ENCODE data around the gene TAS2R60.
"Not testable (repeated sequence)": the region's sequence is repeated elsewhere in the genome, so short reads cannot be mapped to it uniquely, and the experiment has no call there.

Gene TAS2R60

DNA sequence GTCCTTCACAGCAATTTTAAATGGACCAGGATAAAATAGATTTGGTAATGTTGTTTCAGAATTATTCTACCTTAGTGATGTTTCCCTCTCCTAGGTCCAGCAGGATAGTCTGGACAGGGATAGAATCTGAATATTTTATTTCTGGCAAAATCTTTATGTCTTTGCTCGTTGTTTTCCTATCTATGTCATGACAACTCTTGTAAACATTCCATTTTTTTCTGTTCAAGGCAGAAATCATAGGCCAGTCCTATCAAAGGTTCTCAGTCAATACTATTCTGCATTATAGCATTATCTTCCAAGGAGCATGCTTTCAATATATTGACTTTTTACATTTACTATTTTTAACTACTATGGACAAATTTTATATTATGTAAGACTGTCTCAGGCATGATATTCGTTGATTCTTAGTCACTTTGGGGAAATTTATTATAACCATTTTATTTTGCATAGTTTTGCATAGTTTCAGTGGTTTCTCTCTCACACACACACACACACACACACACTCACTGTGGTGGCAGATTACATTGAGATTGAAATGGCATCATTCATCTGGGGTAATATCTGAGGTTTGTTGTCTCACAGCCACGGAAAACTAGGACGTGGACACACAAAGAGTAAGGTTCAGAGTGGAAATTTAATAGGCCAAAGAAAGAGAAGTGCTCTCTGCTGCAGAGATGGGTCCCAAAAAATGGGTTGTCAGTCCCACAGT, 17.2 kb downstream of the TAS2R60 start:
- Histone ChIP-seq H3K36me3 (ENCODE audit: insufficient read depth, low read length) (no peaks in the 10 kb centered on the region), H3K4me3 (ENCODE audit: low read length) (no peak overlapping the region), H3K9ac (ENCODE audit: low read depth, low read length) (no peak overlapping the region), H3K27me3 (ENCODE audit: control insufficient read depth, insufficient read depth, low read length) (no peaks in the 10 kb centered on the region), H3K9me3 (replicated peaks; ENCODE audit: low read length) (no peaks in the 10 kb centered on the region), H3K4me1 (ENCODE audit: control insufficient read depth, insufficient read depth, low read length) (peaks cover 25% of the 10 kb centered on the region), H3K4me2 (ENCODE audit: low read length) (no peak overlapping the region)

DNA sequence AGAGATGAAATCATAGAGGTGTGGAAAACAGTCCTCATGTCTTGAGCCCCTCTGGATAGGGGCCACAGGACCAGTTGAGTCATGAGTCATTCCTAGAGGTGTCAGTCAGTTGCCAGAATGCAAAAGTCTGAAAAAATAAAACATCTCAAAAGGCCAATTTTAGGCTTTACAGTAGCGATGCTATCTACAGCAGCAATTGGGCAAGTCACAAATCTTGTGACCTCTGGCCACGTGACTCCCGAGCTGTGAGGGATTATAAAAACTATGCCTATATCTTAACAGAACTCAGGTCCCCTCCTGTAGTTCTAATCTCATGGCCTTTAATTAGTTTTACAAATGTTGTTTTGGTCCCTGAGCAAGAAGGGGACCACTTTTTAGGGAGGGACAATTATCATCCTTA, 18.8 kb downstream of the TAS2R60 start:
- H3K4me2 ChIP-seq (ENCODE audit: low read length) = no peak overlapping the region
- no peaks in the 10 kb centered on the region for H3K36me3 ChIP-seq (ENCODE audit: insufficient read depth, low read length)
- no peak overlapping the region for H3K9ac ChIP-seq (ENCODE audit: low read depth, low read length)
- no peaks in the 10 kb centered on the region for H3K9me3 ChIP-seq (replicated peaks; ENCODE audit: low read length)
- H3K4me3 ChIP-seq (ENCODE audit: low read length) = no peak overlapping the region
- peaks cover 16% of the 10 kb centered on the region for H3K4me1 ChIP-seq (ENCODE audit: control insufficient read depth, insufficient read depth, low read length)
- H3K27me3 ChIP-seq (ENCODE audit: control insufficient read depth, insufficient read depth, low read length) = no peaks in the 10 kb centered on the region

GRCh38 chr7:143463556-143463955, 20.3 kb downstream of the TAS2R60 start:
- no peaks in the 10 kb centered on the region for H3K9me3 ChIP-seq (replicated peaks; ENCODE audit: low read length)
- H3K9ac ChIP-seq (ENCODE audit: low read depth, low read length) = no peak overlapping the region
- H3K27me3 ChIP-seq (ENCODE audit: control insufficient read depth, insufficient read depth, low read length) = no peaks in the 10 kb centered on the region
- no peak overlapping the region for H3K4me3 ChIP-seq (ENCODE audit: low read length)
- H3K4me1 ChIP-seq (ENCODE audit: control insufficient read depth, insufficient read depth, low read length) = peaks cover under 1% of the 10 kb centered on the region
- no peaks in the 10 kb centered on the region for H3K36me3 ChIP-seq (ENCODE audit: insufficient read depth, low read length)
- no peak overlapping the region for H3K4me2 ChIP-seq (ENCODE audit: low read length)

DNA sequence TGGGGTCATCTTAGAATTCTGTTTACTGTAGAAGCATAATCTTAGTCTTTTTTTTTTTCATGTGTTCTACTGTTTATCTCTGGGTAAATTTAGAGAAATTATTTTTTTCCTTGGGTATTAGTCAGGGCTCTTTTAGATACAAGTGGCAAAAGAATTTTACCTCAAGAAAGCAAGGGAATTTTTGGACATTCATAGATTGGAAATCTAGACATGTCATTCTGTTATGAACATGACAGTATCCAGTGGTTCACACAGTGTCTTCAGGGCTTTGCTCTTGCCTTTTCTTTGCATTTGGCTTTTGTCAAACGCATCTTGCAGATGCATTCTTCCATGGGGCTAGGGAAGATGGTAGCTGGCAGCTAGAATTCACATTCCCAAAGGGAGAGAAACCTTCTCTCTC, 20.7 kb downstream of the TAS2R60 start:
- Histone ChIP-seq H3K9ac (ENCODE audit: low read depth, low read length) (no peak overlapping the region), H3K36me3 (ENCODE audit: insufficient read depth, low read length) (no peaks in the 10 kb centered on the region), H3K4me3 (ENCODE audit: low read length) (no peak overlapping the region), H3K27me3 (ENCODE audit: control insufficient read depth, insufficient read depth, low read length) (no peaks in the 10 kb centered on the region), H3K9me3 (replicated peaks; ENCODE audit: low read length) (no peaks in the 10 kb centered on the region), H3K4me2 (ENCODE audit: low read length) (no peak overlapping the region), H3K4me1 (ENCODE audit: control insufficient read depth, insufficient read depth, low read length) (no peaks in the 10 kb centered on the region)

- no peaks in the 10 kb centered on the region for H3K9me3 ChIP-seq (replicated peaks; ENCODE audit: low read length)
- no peak overlapping the region for H3K9ac ChIP-seq (ENCODE audit: low read depth, low read length)
- H3K4me2 ChIP-seq (ENCODE audit: low read length) = no peak overlapping the region
- no peaks in the 10 kb centered on the region for H3K4me1 ChIP-seq (ENCODE audit: control insufficient read depth, insufficient read depth, low read length)
- H3K36me3 ChIP-seq (ENCODE audit: insufficient read depth, low read length) = no peaks in the 10 kb centered on the region
- no peak overlapping the region for H3K4me3 ChIP-seq (ENCODE audit: low read length)
- no peaks in the 10 kb centered on the region for H3K27me3 ChIP-seq (ENCODE audit: control insufficient read depth, insufficient read depth, low read length)
Measured at GRCh38 chr7:143467724-143468123, 24.5 kb downstream of the TAS2R60 start.

DNA sequence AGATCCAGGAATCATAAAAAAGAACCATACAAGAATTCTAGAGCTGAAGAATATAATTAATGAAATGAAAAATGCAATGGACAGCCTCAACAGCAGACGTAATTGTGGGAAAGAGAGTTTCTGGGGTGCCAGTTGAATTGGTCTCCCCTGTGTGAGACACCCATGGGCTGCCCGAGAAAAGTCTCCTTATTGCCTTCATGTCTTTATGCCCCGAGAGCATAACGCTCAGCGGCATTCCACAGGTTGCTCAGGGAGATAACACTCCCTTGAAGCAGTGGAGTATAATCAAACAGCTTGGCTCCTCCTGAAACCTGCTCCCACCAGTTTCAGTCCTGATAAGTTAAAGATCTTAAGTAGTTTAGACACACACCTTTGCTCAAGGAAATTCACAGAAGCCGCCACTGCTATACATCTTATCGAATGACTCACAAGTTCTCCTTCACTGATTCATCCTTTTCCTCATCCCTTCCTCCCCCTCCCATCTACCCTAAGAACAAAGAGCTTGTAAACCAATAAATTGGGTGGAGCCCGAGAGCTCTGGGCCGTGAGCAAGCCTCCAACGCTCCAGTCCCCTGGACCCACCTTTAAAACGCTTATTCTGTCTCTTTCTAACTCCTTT, 28.9 kb downstream of the TAS2R60 start:
- not testable (repeated sequence) for H3K9me3 ChIP-seq (replicated peaks; ENCODE audit: low read length); H3K9ac ChIP-seq (ENCODE audit: low read depth, low read length); H3K4me1 ChIP-seq (ENCODE audit: control insufficient read depth, insufficient read depth, low read length); H3K27me3 ChIP-seq (ENCODE audit: control insufficient read depth, insufficient read depth, low read length); H3K36me3 ChIP-seq (ENCODE audit: insufficient read depth, low read length); H3K4me2 ChIP-seq (ENCODE audit: low read length); H3K4me3 ChIP-seq (ENCODE audit: low read length)

DNA sequence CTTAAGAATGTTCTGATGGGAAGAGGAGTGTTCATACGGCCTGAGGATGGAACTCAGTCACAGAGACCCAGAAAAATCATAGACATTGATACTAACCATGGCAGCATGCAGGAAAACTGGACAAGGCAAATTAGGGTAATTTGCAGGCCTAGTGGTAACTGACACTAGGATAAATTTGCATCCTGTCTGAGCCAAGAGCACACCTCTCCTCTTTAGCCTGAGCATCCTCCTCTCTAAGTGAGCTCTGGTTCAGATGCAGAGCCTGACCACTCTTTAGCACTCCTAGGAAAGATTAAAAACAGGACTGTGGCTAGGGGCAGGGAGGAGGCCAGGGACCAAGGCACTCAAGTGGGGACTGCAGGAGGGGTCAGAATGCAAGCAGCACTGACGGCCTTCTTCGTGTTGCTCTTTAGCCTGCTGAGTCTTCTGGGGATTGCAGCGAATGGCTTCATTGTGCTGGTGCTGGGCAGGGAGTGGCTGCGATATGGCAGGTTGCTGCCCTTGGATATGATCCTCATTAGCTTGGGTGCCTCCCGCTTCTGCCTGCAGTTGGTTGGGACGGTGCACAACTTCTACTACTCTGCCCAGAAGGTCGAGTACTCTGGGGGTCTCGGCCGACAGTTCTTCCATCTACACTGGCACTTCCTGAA, 34.4 kb downstream of the TAS2R60 start, which contains the start of gene TAS2R41:
TAS2R41 (plus strand) TSS at position 373 of the 650 bp plus-strand sequence; CDS start at position 373, 0 bp downstream.
- Histone ChIP-seq H3K9me3 (replicated peaks; ENCODE audit: low read length) (no peaks in the 10 kb centered on the region), H3K4me1 (ENCODE audit: control insufficient read depth, insufficient read depth, low read length) (no peaks in the 10 kb centered on the region), H3K9ac (ENCODE audit: low read depth, low read length) (no peak within 1 kb of the TSS), H3K36me3 (ENCODE audit: insufficient read depth, low read length) (no peaks in the 10 kb centered on the region), H3K4me3 (ENCODE audit: low read length) (no peak within 1 kb of the TSS), H3K4me2 (ENCODE audit: low read length) (no peak within 1 kb of the TSS), H3K27me3 (ENCODE audit: control insufficient read depth, insufficient read depth, low read length) (no peaks in the 10 kb centered on the region)

DNA sequence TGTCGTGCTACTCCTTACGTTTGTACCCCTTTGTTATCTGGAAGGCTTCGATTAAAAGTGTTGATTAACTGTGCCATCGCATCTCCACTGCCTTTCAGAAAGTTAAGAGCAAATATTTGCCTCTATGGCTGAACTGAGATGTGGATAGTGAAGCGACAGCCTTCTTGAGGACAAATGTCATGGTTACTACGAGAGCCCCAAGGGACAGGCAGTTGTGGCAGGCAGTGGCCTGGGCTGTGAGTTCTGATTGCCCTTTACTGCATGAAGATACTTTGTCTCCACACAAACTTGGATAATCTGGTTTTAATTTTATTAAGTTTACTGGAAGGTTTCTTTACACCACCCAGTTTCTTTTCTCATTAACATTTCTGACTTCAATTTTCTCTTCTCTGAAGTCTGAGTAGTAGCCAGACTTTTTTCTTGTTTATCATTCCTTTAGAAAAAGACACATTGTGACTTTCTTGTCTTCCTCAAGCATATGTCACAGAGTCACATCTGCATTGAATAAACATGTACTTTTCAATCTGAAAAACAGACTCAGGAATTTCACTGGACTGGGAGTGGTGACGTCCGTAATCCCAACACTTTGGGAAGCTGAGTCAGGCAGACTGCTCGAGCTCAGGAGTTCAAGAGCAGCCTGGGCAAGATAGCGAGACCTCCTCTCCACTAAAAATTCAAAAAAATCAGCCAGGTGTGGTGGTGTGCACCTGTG, 36.0 kb downstream of the TAS2R60 start:
- Histone ChIP-seq H3K4me2 (ENCODE audit: low read length) (no peak overlapping the region), H3K9ac (ENCODE audit: low read depth, low read length) (no peak overlapping the region), H3K9me3 (replicated peaks; ENCODE audit: low read length) (no peaks in the 10 kb centered on the region), H3K4me1 (ENCODE audit: control insufficient read depth, insufficient read depth, low read length) (no peaks in the 10 kb centered on the region), H3K4me3 (ENCODE audit: low read length) (no peak overlapping the region), H3K27me3 (ENCODE audit: control insufficient read depth, insufficient read depth, low read length) (no peaks in the 10 kb centered on the region), H3K36me3 (ENCODE audit: insufficient read depth, low read length) (no peaks in the 10 kb centered on the region)

DNA sequence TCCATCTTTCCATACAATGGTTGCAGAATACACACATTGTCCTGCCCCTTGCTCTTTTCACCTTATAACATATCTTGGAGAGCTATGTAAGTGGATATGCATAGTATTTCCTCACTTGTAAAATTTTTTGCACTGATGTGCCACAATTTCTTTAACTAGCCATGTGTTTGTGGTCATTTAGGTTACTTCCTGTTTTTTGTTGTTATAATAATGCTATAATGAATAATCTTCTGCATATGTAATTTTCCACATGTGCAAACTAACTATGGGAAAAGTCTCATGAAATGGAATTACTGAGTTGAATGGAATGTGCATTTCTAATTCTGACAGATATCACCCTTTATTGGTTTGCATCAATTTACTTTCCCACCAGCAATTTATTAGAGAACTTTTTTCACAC, 37.2 kb downstream of the TAS2R60 start:
- H3K9me3 ChIP-seq (replicated peaks; ENCODE audit: low read length) = no peaks in the 10 kb centered on the region
- no peaks in the 10 kb centered on the region for H3K27me3 ChIP-seq (ENCODE audit: control insufficient read depth, insufficient read depth, low read length)
- H3K4me1 ChIP-seq (ENCODE audit: control insufficient read depth, insufficient read depth, low read length) = peaks cover 2% of the 10 kb centered on the region
- H3K4me2 ChIP-seq (ENCODE audit: low read length) = no peak overlapping the region
- H3K4me3 ChIP-seq (ENCODE audit: low read length) = no peak overlapping the region
- no peak overlapping the region for H3K9ac ChIP-seq (ENCODE audit: low read depth, low read length)
- H3K36me3 ChIP-seq (ENCODE audit: insufficient read depth, low read length) = no peaks in the 10 kb centered on the region

DNA sequence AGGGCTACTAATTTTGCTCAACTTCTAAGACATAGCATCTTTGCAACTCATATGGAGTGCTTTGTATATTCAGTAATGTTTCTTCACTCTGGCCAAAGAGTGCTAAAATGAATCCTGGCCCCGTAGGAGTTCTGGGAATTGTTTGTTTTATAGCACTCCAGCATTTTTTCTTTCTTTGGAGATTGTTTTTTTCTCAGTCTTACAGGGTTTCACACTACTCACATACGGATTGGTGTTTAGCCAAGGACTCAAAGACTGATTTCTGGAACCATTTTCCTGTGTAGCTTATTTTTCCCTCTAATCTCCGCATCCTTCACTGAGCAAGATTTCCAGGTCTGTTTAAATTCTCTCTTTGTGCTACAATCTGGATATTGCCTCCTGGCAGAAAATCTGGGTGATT, 40.9 kb downstream of the TAS2R60 start:
- Histone ChIP-seq H3K9ac (ENCODE audit: low read depth, low read length) (no peak overlapping the region), H3K4me3 (ENCODE audit: low read length) (no peak overlapping the region), H3K36me3 (ENCODE audit: insufficient read depth, low read length) (no peaks in the 10 kb centered on the region), H3K27me3 (ENCODE audit: control insufficient read depth, insufficient read depth, low read length) (no peaks in the 10 kb centered on the region), H3K4me1 (ENCODE audit: control insufficient read depth, insufficient read depth, low read length) (peaks cover 13% of the 10 kb centered on the region), H3K9me3 (replicated peaks; ENCODE audit: low read length) (no peaks in the 10 kb centered on the region), H3K4me2 (ENCODE audit: low read length) (no peak overlapping the region)

DNA sequence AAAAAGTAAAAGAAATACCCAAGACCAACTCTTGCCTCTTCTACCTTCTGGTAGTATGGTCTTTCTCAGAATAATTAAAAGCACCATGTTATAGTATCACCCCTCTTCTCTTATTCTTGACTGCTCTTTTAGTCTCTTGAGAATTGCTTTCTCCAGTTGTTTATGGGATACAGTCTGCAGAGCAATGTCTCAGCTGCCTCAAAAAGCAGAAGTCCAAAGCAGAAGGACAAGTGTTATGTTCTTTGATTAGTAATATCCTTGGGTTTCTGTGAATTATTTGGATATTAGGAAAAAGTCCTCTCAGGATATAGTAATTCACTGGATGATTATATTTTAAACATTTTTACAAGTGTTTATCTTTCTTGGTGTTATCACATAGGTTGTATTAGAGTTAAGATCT, 41.8 kb downstream of the TAS2R60 start:
- Histone ChIP-seq H3K27me3 (ENCODE audit: control insufficient read depth, insufficient read depth, low read length) (no peaks in the 10 kb centered on the region), H3K36me3 (ENCODE audit: insufficient read depth, low read length) (no peaks in the 10 kb centered on the region), H3K4me3 (ENCODE audit: low read length) (no peak overlapping the region), H3K9ac (ENCODE audit: low read depth, low read length) (no peak overlapping the region), H3K4me2 (ENCODE audit: low read length) (no peak overlapping the region), H3K4me1 (ENCODE audit: control insufficient read depth, insufficient read depth, low read length) (peaks cover 13% of the 10 kb centered on the region), H3K9me3 (replicated peaks; ENCODE audit: low read length) (no peaks in the 10 kb centered on the region)
